Lower leg skin (tissue), 3 donors: ENCODE results near the gene RBM44.
"Not testable (repeated sequence)": the region's sequence is repeated elsewhere in the genome, so short reads cannot be mapped to it uniquely, and the experiment has no call there.

Source experiments
- CTCF ChIP-seq, 3 donors: fragments of 450-650 bp; IDR thresholded peaks; one replicate each; pipeline ENCODE4 v1.5.1; 2016; ENCODE audit warnings: antibody characterized with exemption in 3 of 3, mild to moderate bottlenecking in 3 of 3, moderate library complexity in 2 of 3
- POLR2A ChIP-seq, 2 donors: fragments of 450-650 bp; IDR thresholded peaks; one replicate each; pipeline ENCODE4 v1.6.1; 2016 to 2017; ENCODE audit warnings: antibody characterized with exemption in 2 of 2, mild to moderate bottlenecking in 1 of 2, moderate library complexity in 1 of 2

DNA sequence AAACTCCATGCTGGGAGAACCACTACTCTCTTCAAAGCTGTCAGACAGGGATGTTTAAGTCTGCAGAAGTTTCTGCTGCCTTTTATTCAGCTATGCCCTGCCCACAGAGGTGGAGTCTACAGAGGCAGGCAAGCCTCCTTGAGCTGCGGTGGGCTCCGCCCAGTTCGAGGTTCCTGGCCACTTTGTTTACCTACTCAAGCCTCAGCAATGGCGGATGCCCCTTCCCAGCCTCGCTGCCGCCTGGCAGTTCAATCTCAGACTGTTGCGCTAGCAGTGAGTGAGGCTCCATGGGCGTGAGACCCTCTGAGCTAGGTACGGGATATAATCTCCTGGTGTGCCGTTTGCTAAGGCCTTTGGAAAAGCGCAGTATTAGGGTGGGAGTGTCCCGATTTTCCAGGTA lies 50.4 kb downstream of the RBM44 start:
- TF ChIP-seq CTCF, POLR2A (IDR thresholded peaks at IDR 0.05): not testable (repeated sequence)
